K562 (cell line): ENCODE data around the gene STAT6. TPM values are rescaled to one million over a fixed set of nuclear protein-coding genes. Genes with fewer than 3 reads are reported as not detected.

Source experiments
- ADNP ChIP-seq: fragments of 200-800 bp; sonication (Bioruptor generic); IDR thresholded peaks from 2 replicates; pipeline ENCODE4 v1.6.1; 2016; ENCODE audit warnings: missing genetic modification characterization, missing compliant biosample characterization
- CBFA2T2 ChIP-seq: fragments of 450-650 bp; conservative IDR thresholded peaks from 2 replicates; pipeline ENCODE4 v1.6.1; 2017; ENCODE audit warnings: mild to moderate bottlenecking
- DPF2 ChIP-seq: fragments of 450-650 bp; IDR thresholded peaks from 2 replicates; pipeline ENCODE4 v1.6.1; 2016
- HSF4 ChIP-seq: fragments of 250-450 bp; sonication (Bioruptor Pico); IDR thresholded peaks from 2 replicates; pipeline ENCODE4 v2.1.2; 2022; ENCODE audit warnings: mild to moderate bottlenecking, moderate library complexity, borderline replicate concordance
- KDM1A ChIP-seq, 2 experiments: fragments of 450-650 bp; IDR thresholded peaks; 2 replicates each; pipeline ENCODE4 v1.6.1; 2016; ENCODE audit warnings: mild to moderate bottlenecking in 2 of 2
- NBN ChIP-seq: fragments of 450-650 bp; IDR thresholded peaks from 2 replicates; pipeline ENCODE4 v1.6.1; 2016; ENCODE audit warnings: low read depth, mild to moderate bottlenecking
- NR2C1 ChIP-seq, 2 experiments: fragments of 450-650 bp; IDR thresholded peaks; 2 replicates each; pipeline ENCODE4 v1.6.1; 2017; ENCODE audit warnings: mild to moderate bottlenecking in 2 of 2, antibody characterized with exemption in 1 of 2, inconsistent platforms in 1 of 2, missing compliant biosample characterization in 1 of 2, missing genetic modification characterization in 1 of 2
- PHF8 ChIP-seq: fragments of 200-600 bp; sonication (generic); IDR thresholded peaks from 2 replicates; pipeline ENCODE4 v1.6.1; 2012; ENCODE audit warnings: mixed run types, mild to moderate bottlenecking, inconsistent platforms, low read length, moderate library complexity, borderline replicate concordance
- POLR2AphosphoS5 ChIP-seq: IDR thresholded peaks from 2 replicates; pipeline ENCODE4 v1.6.1; 2011; ENCODE audit warnings: mild to moderate bottlenecking, low read depth, low read length, moderate library complexity; ENCODE audit not compliant: control insufficient read depth, insufficient read depth
- RCOR1 ChIP-seq, 2 experiments: IDR thresholded peaks; 2 replicates each; pipeline ENCODE4 v1.6.1; 2012; ENCODE audit warnings: low read depth in 2 of 2, low read length in 2 of 2, borderline replicate concordance in 1 of 2, improper control_type of control experiment in 1 of 2
- SRSF1 ChIP-seq: fragments of 200-400 bp; formaldehyde crosslinking; IDR thresholded peaks from 2 replicates; pipeline ENCODE4 v1.6.1; 2017; ENCODE audit warnings: mild to moderate bottlenecking, low read depth, low read length, moderate library complexity
- TAL1 ChIP-seq: fragments of 450-650 bp; IDR thresholded peaks from 2 replicates; pipeline ENCODE4 v1.6.1; 2016; ENCODE audit warnings: mild to moderate bottlenecking
- XRCC4 ChIP-seq: IDR thresholded peaks from one replicate; pipeline ENCODE4 v1.6.1; 2011; ENCODE audit not compliant: insufficient read depth, insufficient read length; ENCODE audit errors: extremely low read depth
- polyA plus RNA-seq, 8 experiments: library from polyadenylated mRNA; depleted of rRNA in 4 of 8; stranded (reverse) in 5 of 8; unstranded in 3 of 8; fragments of >200 nt; fragmentation: Nextera tagmentation in 2 of 8; fragmentation: Illumina TruSeq in 1 of 8; extraction: Ambion mirVana in 2 of 8; extraction: Trizol in 1 of 8; gene quantifications; 2 replicates each; pipeline versions ENCODE4 v1.2.1 to v1.2.3, GENCODE V29; 2011 to 2014; ENCODE audit warnings: inconsistent platforms in 1 of 8, missing spikeins in 1 of 8
- total RNA-seq, 7 experiments: library from RNA; depleted of rRNA in 6 of 7; stranded (reverse); fragments of >200 nt in 6 of 7; fragmentation: Illumina TruSeq in 2 of 7; extraction: Trizol in 2 of 7; gene quantifications; 2 replicates each; pipeline versions ENCODE4 v1.2.1 to v1.2.3, GENCODE V29; 2011 to 2021; ENCODE audit warnings: low replicate concordance in 1 of 7
- TF ChIP-seq, protein P1 (sequence below): fragments of 450-650 bp; IDR thresholded peaks from 2 replicates; pipeline ENCODE4 v1.6.1; 2016; ENCODE audit warnings: low read depth
- TF ChIP-seq, protein P2 (sequence below), 2 experiments: fragments of 450-650 bp in 1 of 2; sonication (generic) in 1 of 2; formaldehyde crosslinking in 1 of 2; IDR thresholded peaks in 1 of 2; conservative IDR thresholded peaks in 1 of 2; 2 replicates each; pipeline versions ENCODE4 v1.6.1 to v1.8.1; 2016 to 2023; ENCODE audit warnings: mild to moderate bottlenecking in 2 of 2, moderate library complexity in 2 of 2, inconsistent platforms in 1 of 2, missing genetic modification reagents in 1 of 2
- TF ChIP-seq, protein P3 (sequence below): fragments of 450-650 bp; conservative IDR thresholded peaks from 2 replicates; pipeline ENCODE4 v1.6.1; 2016; ENCODE audit warnings: missing genetic modification characterization, low read depth, mild to moderate bottlenecking, control low read depth, missing compliant biosample characterization

The STAT6 gene
- total and polyA plus RNA-seq, 9 of the 15 experiments (the other 6 are each of a cell fraction or from before 2014, with no cell fraction given), result 2.4 to 49.5 (median 26.5) TPM

DNA sequence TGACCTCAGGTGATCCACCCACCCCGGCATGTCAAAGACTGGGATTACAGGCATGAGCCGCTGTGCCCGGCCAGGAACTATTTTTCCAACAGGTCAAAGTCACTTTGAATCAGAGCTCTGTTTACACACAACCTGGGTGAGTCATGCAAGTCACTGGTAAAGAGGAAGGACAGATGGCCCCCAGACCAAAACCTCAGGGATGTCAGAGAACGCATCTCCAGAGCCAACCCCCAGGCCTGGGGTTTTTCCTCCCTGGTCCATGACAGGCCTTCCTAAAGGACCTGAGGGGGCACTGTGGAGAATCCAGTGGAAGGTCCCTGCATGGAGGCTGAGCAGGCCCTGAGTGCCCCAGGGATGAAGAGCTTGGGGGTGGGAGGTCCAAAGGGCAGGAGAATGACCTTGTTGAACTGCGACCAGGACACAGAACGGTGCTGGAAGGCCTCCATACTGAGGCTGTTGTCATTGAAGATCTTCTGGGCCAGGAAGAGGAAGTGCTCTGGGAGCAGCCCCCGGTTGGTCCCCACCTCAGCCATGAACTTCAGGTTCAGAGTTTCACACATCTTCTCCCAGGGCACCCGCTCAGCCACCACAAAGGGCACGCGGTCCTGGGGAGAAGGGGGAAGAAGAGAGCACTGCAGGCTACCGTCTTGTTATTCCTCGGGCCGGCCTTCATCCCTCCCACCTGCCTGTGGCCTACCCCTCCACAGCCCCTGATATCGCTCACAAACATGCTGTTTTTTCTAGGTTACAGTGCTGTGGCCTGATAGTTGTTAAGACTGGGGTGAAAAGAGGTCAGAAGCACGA is 9.1 kb downstream of the STAT6 start (continued):
- peak; percentile 68; the same call in 1 of the 2 replicates for TF ChIP-seq TAL1
- no peak; the same call in 1 of the 2 replicates for TF ChIP-seq NR2C1 (IDR thresholded peaks at IDR 0.05)
- 0 out of 2 replicates have a peak, but pooled peaks have one; percentile 14 for TF ChIP-seq NR2C1 (tag; IDR thresholded peaks at IDR 0.05)
- TF ChIP-seq RCOR1 (IDR thresholded peaks at IDR 0.05; ENCODE audit: borderline replicate concordance in 1 of 2, low read depth in 2 of 2, low read length in 2 of 2), result peak in 1 of 2 experiments; percentile 67; a peak in 1 of 4 replicates
- TF ChIP-seq ADNP (tag), result no peak
- no peak for TF ChIP-seq NBN
- TF ChIP-seq CBFA2T2, result peak; percentile 66
- TF ChIP-seq, protein P1, sequence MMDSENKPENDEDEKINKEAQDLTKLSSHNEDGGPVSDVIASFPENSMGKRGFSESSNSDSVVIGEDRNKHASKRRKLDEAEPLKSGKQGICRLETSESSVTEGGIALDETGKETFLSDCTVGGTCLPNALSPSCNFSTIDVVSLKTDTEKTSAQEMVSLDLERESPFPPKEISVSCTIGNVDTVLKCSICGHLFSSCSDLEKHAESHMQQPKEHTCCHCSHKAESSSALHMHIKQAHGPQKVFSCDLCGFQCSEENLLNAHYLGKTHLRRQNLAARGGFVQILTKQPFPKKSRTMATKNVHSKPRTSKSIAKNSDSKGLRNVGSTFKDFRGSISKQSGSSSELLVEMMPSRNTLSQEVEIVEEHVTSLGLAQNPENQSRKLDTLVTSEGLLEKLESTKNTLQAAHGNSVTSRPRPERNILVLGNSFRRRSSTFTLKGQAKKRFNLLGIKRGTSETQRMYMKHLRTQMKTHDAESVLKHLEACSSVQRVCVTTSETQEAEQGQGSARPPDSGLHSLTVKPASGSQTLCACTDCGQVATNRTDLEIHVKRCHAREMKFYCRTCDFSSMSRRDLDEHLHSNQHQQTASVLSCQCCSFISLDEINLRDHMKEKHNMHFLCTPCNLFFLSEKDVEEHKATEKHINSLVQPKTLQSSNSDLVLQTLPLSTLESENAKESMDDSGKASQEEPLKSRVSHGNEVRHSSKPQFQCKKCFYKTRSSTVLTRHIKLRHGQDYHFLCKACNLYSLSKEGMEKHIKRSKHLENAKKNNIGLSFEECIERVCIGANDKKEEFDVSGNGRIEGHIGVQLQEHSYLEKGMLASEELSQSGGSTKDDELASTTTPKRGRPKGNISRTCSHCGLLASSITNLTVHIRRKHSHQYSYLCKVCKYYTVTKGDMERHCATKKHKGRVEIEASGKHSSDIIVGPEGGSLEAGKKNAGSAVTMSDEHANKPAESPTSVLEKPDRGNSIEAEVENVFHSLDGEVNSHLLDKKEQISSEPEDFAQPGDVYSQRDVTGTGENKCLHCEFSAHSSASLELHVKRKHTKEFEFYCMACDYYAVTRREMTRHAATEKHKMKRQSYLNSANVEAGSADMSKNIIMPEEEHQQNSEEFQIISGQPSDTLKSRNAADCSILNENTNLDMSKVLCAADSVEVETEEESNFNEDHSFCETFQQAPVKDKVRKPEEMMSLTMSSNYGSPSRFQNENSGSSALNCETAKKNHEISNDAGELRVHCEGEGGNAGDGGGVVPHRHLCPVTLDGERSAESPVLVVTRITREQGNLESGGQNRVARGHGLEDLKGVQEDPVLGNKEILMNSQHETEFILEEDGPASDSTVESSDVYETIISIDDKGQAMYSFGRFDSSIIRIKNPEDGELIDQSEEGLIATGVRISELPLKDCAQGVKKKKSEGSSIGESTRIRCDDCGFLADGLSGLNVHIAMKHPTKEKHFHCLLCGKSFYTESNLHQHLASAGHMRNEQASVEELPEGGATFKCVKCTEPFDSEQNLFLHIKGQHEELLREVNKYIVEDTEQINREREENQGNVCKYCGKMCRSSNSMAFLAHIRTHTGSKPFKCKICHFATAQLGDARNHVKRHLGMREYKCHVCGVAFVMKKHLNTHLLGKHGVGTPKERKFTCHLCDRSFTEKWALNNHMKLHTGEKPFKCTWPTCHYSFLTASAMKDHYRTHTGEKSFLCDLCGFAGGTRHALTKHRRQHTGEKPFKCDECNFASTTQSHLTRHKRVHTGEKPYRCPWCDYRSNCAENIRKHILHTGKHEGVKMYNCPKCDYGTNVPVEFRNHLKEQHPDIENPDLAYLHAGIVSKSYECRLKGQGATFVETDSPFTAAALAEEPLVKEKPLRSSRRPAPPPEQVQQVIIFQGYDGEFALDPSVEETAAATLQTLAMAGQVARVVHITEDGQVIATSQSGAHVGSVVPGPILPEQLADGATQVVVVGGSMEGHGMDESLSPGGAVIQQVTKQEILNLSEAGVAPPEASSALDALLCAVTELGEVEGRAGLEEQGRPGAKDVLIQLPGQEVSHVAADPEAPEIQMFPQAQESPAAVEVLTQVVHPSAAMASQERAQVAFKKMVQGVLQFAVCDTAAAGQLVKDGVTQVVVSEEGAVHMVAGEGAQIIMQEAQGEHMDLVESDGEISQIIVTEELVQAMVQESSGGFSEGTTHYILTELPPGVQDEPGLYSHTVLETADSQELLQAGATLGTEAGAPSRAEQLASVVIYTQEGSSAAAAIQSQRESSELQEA, result peak; percentile 56
- TF ChIP-seq DPF2, result peak; percentile 74; the same call in 1 of the 2 replicates
- TF ChIP-seq KDM1A (IDR thresholded peaks at IDR 0.05), result peak; percentile 84
- no peak for TF ChIP-seq SRSF1
- TF ChIP-seq, protein P2, sequence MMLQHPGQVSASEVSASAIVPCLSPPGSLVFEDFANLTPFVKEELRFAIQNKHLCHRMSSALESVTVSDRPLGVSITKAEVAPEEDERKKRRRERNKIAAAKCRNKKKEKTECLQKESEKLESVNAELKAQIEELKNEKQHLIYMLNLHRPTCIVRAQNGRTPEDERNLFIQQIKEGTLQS (IDR thresholded peaks at IDR 0.05), result peak; percentile 83
- TF ChIP-seq, protein P2 (CRISPR knock-in tag; conservative IDR thresholded peaks at IDR 0.05), result no peak
- TF ChIP-seq POLR2AphosphoS5, result peak; percentile 66; the same call in 1 of the 2 replicates
- no peak for TF ChIP-seq HSF4 (CRISPR knock-in tag)
- TF ChIP-seq PHF8, result peak; percentile 17; the same call in 1 of the 2 replicates
- TF ChIP-seq XRCC4, result no peak
- TF ChIP-seq, protein P3, sequence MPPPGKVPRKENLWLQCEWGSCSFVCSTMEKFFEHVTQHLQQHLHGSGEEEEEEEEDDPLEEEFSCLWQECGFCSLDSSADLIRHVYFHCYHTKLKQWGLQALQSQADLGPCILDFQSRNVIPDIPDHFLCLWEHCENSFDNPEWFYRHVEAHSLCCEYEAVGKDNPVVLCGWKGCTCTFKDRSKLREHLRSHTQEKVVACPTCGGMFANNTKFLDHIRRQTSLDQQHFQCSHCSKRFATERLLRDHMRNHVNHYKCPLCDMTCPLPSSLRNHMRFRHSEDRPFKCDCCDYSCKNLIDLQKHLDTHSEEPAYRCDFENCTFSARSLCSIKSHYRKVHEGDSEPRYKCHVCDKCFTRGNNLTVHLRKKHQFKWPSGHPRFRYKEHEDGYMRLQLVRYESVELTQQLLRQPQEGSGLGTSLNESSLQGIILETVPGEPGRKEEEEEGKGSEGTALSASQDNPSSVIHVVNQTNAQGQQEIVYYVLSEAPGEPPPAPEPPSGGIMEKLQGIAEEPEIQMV (tag), result 0 out of 2 replicates have a peak, but pooled peaks have one; percentile 19
